ENCODE data around the gene NUDT14.

NUDT14 gene

GRCh38 chr14:105123981-105124765 lies 56.9 kb downstream of the NUDT14 start:
- no peak overlapping the region for H3K4me3 ChIP-seq (ENCODE audit: low read depth, low read length)
- TF ChIP-seq POLR2A (IDR thresholded peaks at IDR 0.05; ENCODE audit: extremely low read depth, insufficient read length) (no peak), MYC (IDR thresholded peaks at IDR 0.05; ENCODE audit: low read depth, low read length) (no peak), CTCF (IDR thresholded peaks at IDR 0.05; ENCODE audit: low read depth, low read length) (no peak)
- TF ChIP-seq, protein P1, sequence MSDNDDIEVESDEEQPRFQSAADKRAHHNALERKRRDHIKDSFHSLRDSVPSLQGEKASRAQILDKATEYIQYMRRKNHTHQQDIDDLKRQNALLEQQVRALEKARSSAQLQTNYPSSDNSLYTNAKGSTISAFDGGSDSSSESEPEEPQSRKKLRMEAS (IDR thresholded peaks at IDR 0.05; ENCODE audit: low read depth, low read length), result no peak
- DNase-seq (ENCODE audit: low read depth), result no peak

DNA sequence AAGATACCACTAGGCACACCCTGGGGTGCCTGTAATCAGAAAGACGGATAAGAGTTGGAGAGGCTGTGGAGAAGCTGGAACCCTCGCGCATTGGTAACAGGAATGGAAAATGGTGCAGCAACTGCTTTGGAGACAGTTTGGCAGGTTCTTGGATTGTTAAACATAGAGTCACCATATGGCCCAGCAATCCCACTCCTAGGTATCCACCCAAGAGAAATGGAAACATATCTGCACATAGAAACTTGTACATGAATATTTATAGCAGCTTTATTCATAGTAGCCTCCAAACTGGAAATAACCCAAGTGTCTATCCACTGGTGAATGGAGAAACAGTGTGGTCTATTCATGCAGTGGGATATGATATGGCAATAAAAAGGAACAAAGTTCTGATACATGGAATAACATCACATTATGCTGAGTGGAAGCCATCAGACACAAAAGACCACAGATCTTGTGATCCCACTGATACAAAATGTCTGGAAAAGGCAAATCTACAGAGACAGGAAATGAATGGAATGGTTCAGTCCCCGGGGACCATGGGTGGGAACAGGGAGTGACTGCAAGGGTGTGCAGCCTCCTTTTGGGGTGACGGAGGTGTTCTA lies 57.9 kb downstream of the NUDT14 start:
- DNase-seq (ENCODE audit: low read depth), result no peak
- no peak overlapping the region for H3K4me3 ChIP-seq (ENCODE audit: low read depth, low read length)
- no peak for TF ChIP-seq MYC (IDR thresholded peaks at IDR 0.05; ENCODE audit: low read depth, low read length)
- TF ChIP-seq, protein P1 (IDR thresholded peaks at IDR 0.05; ENCODE audit: low read depth, low read length), result no peak
- TF ChIP-seq CTCF (IDR thresholded peaks at IDR 0.05; ENCODE audit: low read depth, low read length), result no peak
- TF ChIP-seq POLR2A (IDR thresholded peaks at IDR 0.05; ENCODE audit: extremely low read depth, insufficient read length), result no peak

Measured in NB4 (cell line).